Measurements from ENCODE around the gene SENP6. TPM values are rescaled to one million over a fixed set of nuclear protein-coding genes. Genes with fewer than 3 reads are reported as not detected.
A peak's percentile ranks its signal among the peaks of the same experiment; 100 is the strongest.

SENP6 gene
- total RNA-seq, 1 donor from 2014 or later: 159 TPM

GRCh38 chr6:75619230-75619899 lies 17.7 kb downstream of the SENP6 start:
- Mint-ChIP-seq H3K4me3 (no peak overlapping the region), H3K4me1 (peaks cover 22% of the 10 kb centered on the region), H3K27ac (peak overlapping the region; percentile 15), H3K36me3 (peaks cover 32% of the 10 kb centered on the region), H3K27me3 (ENCODE audit: low read depth) (no peaks in the 10 kb centered on the region), H3K9me3 (peaks cover 19% of the 10 kb centered on the region)
- TF ChIP-seq, protein P1, sequence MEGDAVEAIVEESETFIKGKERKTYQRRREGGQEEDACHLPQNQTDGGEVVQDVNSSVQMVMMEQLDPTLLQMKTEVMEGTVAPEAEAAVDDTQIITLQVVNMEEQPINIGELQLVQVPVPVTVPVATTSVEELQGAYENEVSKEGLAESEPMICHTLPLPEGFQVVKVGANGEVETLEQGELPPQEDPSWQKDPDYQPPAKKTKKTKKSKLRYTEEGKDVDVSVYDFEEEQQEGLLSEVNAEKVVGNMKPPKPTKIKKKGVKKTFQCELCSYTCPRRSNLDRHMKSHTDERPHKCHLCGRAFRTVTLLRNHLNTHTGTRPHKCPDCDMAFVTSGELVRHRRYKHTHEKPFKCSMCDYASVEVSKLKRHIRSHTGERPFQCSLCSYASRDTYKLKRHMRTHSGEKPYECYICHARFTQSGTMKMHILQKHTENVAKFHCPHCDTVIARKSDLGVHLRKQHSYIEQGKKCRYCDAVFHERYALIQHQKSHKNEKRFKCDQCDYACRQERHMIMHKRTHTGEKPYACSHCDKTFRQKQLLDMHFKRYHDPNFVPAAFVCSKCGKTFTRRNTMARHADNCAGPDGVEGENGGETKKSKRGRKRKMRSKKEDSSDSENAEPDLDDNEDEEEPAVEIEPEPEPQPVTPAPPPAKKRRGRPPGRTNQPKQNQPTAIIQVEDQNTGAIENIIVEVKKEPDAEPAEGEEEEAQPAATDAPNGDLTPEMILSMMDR (IDR thresholded peaks at IDR 0.05; ENCODE audit: unreplicated experiment): no peak
- DNase-seq (ENCODE audit: low spot score in 2 of 2, unreplicated experiment in 2 of 2): no peak

GRCh38 chr6:75620381-75621304 lies 19.0 kb downstream of the SENP6 start:
- Mint-ChIP-seq H3K4me3 (no peak overlapping the region), H3K36me3 (peaks cover 34% of the 10 kb centered on the region), H3K27ac (peak overlapping the region; percentile 84), H3K9me3 (peaks cover 19% of the 10 kb centered on the region), H3K4me1 (peaks cover 22% of the 10 kb centered on the region), H3K27me3 (ENCODE audit: low read depth) (no peaks in the 10 kb centered on the region)
- DNase-seq (ENCODE audit: low spot score in 2 of 2, unreplicated experiment in 2 of 2): no peak
- TF ChIP-seq, protein P1 (IDR thresholded peaks at IDR 0.05; ENCODE audit: unreplicated experiment): no peak

DNA sequence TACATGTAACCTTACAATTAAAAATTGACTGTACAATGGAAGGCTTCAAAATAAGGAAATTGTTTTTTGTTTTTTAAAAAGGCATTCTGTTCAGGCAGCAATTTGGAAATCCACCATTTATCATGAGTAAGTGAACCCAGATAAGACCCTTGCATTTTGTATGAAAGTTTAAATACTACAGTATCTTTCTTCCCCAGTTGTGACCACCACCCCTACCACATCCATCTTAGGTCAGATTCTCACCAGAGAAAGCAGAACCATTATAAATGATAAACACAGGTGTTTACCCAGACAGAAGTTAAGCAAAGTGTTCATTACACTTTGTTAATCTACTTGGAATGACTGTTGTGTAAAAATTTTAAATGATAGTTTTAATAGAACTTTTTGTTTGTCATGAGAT lies 20.2 kb downstream of the SENP6 start:
- H3K27me3 Mint-ChIP-seq (ENCODE audit: low read depth): no peaks in the 10 kb centered on the region
- no peak overlapping the region for H3K4me3 Mint-ChIP-seq
- no peak for DNase-seq (ENCODE audit: low spot score in 2 of 2, unreplicated experiment in 2 of 2)
- peaks cover 31% of the 10 kb centered on the region for H3K36me3 Mint-ChIP-seq
- peaks cover 19% of the 10 kb centered on the region for H3K9me3 Mint-ChIP-seq
- H3K4me1 Mint-ChIP-seq: peaks cover 19% of the 10 kb centered on the region
- TF ChIP-seq, protein P1 (IDR thresholded peaks at IDR 0.05; ENCODE audit: unreplicated experiment): no peak
- peak overlapping the region; percentile 71 for H3K27ac Mint-ChIP-seq

DNA sequence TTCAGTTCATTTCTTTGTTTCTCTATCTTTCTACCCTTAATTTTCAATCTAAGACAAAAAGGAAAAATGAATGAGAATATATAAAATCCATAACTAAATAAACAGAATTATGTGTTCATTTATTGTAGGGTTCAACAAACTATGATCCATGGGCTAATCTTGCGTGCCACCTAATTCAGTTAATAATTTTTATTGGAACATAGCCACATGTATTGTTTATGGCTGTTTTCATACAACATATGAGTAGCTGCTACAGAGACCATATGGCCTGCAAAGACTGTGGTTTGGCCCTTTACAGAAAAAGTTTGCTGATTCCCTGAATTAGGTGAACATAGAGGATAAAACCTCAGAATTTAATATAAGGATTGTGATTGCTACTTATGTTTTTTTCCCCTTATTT lies 21.8 kb downstream of the SENP6 start:
- H3K4me1 Mint-ChIP-seq: peaks cover 19% of the 10 kb centered on the region
- H3K27me3 Mint-ChIP-seq (ENCODE audit: low read depth): no peaks in the 10 kb centered on the region
- TF ChIP-seq, protein P1 (IDR thresholded peaks at IDR 0.05; ENCODE audit: unreplicated experiment): no peak
- no peak overlapping the region for H3K4me3 Mint-ChIP-seq
- peak overlapping the region; percentile 15 for H3K27ac Mint-ChIP-seq
- no peak for DNase-seq (ENCODE audit: low spot score in 2 of 2, unreplicated experiment in 2 of 2)
- H3K36me3 Mint-ChIP-seq: peaks cover 23% of the 10 kb centered on the region
- H3K9me3 Mint-ChIP-seq: peaks cover 8% of the 10 kb centered on the region

DNA sequence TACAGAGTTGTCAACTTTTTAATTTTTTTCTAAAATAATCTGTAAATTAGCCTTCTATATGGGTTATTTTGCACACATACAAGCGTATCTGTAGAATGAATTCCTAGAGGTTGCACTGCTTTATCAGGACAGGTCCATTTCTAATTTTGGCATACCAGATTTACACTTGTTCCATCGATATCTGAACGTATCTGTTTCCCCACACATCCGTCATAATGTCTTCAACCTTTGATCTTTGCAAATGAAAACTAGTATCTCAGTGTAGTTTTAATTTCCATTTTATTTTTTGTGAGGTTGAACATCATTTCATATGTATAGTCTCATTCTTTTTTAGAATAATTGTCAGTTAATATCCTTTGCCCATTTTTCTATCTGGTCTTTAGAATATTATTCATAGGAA lies 22.7 kb downstream of the SENP6 start:
- H3K27me3 Mint-ChIP-seq (ENCODE audit: low read depth): no peaks in the 10 kb centered on the region
- no peak for DNase-seq (ENCODE audit: low spot score in 2 of 2, unreplicated experiment in 2 of 2)
- H3K27ac Mint-ChIP-seq: no peak overlapping the region
- H3K36me3 Mint-ChIP-seq: peaks cover 17% of the 10 kb centered on the region
- H3K4me1 Mint-ChIP-seq: peaks cover 19% of the 10 kb centered on the region
- H3K4me3 Mint-ChIP-seq: no peak overlapping the region
- H3K9me3 Mint-ChIP-seq: peaks cover under 1% of the 10 kb centered on the region
- TF ChIP-seq, protein P1 (IDR thresholded peaks at IDR 0.05; ENCODE audit: unreplicated experiment): no peak
